Endometrial microvascular endothelial cells (primary cell): ENCODE results near the gene CHST10. TPM values are rescaled to one million over a fixed set of nuclear protein-coding genes. Genes with fewer than 3 reads are reported as not detected.
"Not testable (repeated sequence)": the region's sequence is repeated elsewhere in the genome, so short reads cannot be mapped to it uniquely, and the experiment has no call there.

ENCODE experiments used
- in situ Hi-C: cut with HindIII; loops from 2 replicates; pipeline ENCODE4 v1.10.0; 2017; ENCODE audit warnings: low sequenced_read_pairs, low pct_unique_long_range_greater_than_20kb; ENCODE audit errors: inconsistent ontology term
- total RNA-seq: library from RNA; depleted of rRNA; stranded (reverse); fragments of >200 nt; gene quantifications from one replicate; pipeline ENCODE4 v1.2.3, GENCODE V29; 2015; ENCODE audit errors: inconsistent ontology term

Gene CHST10
- total RNA-seq, 1 donor from 2014 or later: 28.3 TPM

DNA sequence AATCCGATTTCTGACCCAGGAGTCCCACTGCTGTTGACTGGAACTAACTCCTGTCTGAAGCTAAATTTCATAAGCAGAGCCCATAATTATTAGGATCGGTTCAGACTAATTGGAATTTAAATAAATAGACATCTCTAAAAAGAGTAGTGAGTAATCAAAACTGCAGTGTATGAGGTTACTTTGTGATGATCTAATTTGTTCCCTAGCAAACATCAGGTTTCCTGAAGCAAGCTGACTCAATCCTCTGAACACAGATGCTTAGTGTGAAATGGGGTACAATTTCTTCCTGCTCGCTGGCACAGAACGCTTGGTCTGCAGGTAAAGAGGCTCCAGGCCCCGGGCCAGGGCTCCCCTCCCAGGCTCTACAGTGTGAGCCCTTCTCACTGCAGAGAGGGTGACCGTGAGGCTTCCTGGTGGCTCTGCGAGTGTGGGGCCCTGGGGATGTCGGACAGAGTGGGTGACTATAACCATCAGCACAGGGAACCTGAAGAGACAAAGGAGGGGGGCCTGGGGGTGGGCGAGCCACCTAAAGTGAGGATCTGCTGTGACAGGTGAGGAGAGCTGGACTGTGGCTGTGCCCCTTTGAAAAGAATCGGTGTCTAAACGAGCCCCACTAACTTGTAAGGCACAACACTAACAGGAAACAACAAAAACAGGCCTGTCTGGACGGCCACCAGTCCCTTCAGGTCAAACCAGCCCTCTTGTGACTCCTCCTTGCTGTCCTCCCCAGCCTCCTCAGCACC, 20.2 kb downstream of the CHST10 start:
- in situ Hi-C loops: no loop called here

GRCh38 chr2:100396483-100396882, 21.0 kb downstream of the CHST10 start:
- in situ Hi-C loops: no loop called here

DNA sequence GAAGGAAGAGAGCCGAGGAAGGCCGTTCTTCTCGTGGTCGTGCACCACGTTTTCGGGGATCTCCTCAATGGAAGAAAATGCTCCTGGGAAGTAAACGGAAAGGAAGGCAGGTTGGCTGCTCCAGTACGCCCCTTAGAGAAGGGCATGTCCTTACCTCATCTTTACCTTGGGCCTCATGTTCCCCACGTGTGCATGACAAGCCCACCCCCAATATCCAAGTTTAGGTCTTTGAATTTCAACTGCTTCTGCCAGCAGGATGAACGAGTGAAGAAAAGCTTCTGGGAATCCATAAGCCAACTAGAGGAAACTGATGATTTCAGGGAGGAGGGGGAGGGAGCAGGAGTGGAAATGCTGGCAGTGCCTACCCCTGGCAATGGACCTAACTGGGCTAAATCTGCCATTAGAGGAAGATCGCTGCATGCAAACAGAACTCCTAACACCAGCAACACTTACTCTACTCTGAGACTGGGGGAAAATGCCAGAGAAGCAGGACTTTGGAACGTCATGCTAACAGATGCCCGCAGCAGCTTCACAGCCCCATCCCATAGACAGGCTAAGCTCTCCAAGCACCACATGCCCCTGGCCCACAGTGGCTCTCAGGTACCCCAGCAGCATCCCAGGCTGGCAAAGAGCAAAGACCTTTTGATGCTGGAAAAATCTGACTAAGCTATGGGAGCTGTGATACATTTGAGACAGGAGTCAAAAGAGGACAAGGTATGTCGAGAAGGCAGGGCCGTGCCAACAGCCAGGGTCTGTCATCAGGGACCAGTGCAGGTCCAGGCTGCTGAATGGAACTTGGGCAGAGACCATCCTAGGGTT, 21.7 kb downstream of the CHST10 start:
- in situ Hi-C loops: no loop called here

DNA sequence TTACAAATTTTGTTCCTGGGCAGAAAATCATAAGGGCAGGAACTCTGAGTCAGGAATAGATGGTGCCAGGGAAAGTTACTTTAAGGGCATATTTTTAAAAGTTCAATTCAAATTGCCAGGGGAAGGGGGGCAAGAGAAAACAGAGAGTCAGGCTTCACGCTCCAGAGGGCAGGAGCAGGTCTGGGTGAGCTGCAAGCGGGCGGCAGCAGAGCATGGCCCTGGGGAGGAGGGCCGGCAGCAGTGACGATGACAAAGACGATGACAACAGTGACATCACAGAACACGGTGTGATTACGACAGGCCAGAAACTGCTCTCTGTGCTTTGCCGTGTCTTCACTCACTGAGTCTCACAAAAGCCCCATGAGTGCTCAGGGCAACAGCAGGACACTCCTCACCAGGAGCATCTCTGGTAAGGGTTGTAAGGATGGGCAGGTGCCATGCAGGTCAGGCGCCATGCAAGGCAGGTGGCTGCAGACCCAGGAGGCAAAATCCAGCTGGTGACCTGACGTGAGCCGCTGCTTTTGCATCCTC, 23.3 kb downstream of the CHST10 start:
- in situ Hi-C loops: no loop called here

DNA sequence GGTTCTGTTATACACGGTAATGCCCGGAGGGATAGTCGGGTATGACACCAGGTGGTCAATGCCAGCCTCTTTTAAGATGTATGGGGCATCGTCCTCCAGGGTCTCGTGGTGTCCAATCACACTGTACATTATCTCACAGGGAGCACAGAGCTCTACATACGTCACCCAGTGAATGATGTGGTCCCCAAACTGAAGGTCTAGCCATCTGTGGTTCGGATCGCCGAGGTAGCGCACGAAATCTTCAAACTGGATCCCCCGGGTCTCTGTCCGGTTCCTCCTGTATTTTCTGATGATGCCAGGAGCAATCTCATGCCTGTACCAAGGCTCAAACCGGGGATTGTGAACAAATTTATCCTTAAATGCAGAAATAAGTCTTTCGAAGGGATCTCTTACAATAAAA, 24.1 kb downstream of the CHST10 start:
- in situ Hi-C loops: no loop called here

DNA sequence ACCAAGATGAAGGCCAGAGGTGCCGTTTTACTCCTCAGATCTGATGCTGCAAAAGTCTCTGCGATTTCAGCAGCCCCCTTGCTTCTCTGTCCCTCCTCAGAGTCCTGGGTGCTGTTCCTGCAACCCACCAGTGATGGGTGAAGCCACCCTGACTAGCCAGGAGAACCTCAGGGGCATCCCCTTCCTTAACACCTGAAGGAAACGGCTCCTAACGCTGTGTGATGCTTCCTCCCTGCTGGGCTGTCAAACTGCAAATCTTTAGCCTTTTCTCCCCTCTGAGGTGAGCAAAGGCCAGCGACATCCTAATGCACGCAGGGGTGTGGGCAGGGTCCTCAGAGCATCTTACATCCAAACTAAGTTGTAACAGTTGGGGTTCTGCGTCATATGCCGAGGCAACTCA, 24.8 kb downstream of the CHST10 start:
- in situ Hi-C loops: no loop called here

- in situ Hi-C loops: no loop called here
Measured at GRCh38 chr2:100391735-100392515, 25.5 kb downstream of the CHST10 start.

- in situ Hi-C loops: no loop called here
Measured at GRCh38 chr2:100390001-100390940, 27.2 kb downstream of the CHST10 start.

- in situ Hi-C loops: no loop called here
Measured at GRCh38 chr2:100388703-100389102, 28.8 kb downstream of the CHST10 start.

DNA sequence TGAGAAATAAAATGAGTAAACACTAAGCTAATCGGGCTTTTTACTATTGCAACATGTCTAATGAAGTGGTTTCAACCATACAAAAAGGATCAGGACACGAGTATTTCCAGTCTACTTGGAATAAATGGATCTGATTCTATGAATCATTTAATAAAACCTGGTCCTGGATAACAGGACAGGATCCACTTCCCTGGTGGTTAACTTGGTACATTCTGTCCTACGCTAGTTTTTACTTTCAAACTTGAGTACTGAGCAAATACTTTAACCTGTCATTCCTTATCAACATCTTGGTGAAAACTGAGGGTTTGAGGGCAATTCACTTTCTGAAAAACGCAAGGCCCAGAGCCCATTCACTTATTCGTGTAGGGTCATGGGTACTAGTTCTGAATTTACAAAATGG, 33.5 kb downstream of the CHST10 start:
- in situ Hi-C loops: no loop called here

- in situ Hi-C loops: no loop called here
Measured at GRCh38 chr2:100383306-100383705, 34.2 kb downstream of the CHST10 start.

DNA sequence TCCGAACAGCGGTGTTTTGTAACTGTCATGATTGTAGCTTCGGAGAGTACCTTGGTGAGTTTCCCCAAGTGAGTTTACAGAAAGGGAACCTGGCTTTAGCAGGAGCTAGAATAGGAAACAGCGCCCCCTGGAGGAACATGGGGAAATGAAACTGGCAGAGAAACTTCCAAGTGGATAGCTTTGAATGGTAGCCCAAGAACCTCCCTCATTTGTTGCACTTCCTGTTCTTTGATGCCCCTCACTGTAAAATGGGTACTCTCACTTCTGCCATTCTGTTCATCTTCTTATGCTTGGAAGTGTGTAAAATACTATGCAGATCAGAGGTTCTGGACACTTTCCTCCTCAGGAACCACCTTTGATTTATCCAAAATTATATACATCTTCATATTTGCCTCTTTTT, 36.2 kb downstream of the CHST10 start:
- in situ Hi-C loops: no loop called here

GRCh38 chr2:100380681-100381080, 36.8 kb downstream of the CHST10 start:
- in situ Hi-C loops: no loop called here

DNA sequence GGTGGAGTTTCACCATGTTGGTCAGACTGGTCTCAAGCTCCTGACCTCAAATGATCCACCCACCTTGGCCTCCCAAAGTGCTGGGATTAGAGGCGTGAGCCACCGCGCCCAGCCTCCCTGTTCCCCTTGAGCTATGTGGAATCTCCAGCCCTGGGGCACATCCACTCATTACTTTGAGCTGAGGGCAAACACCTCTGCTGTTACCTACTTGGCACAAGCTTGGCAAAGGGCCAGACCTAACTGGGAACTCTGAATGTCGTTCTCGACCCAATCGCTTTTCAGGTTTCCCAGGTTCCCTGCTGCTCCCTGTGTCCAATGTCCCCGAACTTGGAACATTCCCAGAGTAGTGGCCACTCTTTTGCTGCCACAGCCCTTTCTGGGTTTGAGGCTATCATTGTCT, 40.6 kb downstream of the CHST10 start:
- in situ Hi-C loops: no loop called here

- in situ Hi-C loops: no loop called here
Measured at GRCh38 chr2:100367163-100367562, 50.3 kb downstream of the CHST10 start.

DNA sequence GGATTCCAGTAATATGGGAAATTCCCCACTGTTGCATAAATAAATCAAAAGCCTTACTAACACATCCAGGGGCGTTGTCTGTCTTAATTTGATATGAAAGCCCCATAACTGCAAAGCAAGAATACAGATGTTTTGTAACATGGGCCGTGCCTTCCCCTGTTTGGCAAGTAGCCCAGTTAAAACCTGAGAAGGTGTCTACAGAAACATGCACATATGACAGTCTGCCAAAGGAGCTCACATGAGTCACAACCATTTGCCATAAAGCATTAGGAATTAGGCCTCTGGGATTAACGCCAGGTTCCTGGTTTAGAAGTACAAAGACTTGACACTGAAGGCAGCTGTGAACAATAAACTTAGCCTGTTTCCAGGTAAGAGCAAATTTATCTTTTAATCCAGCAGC, 52.0 kb downstream of the CHST10 start:
- in situ Hi-C loops: no loop called here

DNA sequence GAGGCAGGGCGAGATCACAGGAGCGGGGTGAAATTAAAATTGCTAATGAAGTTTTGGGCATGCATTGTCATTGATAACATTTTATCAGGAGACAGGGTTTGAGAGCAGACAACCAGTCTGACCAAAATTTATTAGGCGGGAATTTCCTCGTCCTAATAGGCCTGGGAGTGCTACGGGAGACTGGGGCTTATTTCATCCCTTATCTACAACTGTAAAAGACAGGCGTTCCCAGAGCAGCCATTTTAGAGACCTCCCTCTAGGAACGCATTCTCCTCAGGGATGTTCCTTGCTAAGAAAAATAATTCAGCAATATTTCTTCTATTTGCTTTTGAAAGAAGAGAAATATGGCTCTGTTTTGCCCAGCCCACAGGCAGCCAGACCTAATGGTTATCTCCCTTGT, 55.2 kb downstream of the CHST10 start:
- in situ Hi-C loops: not testable (repeated sequence)

- in situ Hi-C loops: no loop called here
Measured at GRCh38 chr2:100359576-100359975, 57.9 kb downstream of the CHST10 start.
